PFSK-1 (cell line): ENCODE data around the gene TMEM100.

ENCODE experiments used
- FOXP2 ChIP-seq: optimal IDR thresholded peaks from 2 replicates; pipeline ENCODE3; 2011; ENCODE audit warnings: borderline replicate concordance, control low read depth, inconsistent platforms; ENCODE audit not compliant: insufficient read depth; ENCODE audit errors: extremely low read length, extremely low read depth
- POLR2AphosphoS5 ChIP-seq: IDR thresholded peaks from 2 replicates; pipeline ENCODE4 v1.6.1; 2012; ENCODE audit warnings: low read depth, mild to moderate bottlenecking, control low read depth, low read length, moderate library complexity
- SIN3A ChIP-seq: IDR thresholded peaks from 2 replicates; pipeline ENCODE4 v1.6.1; 2012; ENCODE audit warnings: mild to moderate bottlenecking, low read length, moderate library complexity, borderline replicate concordance; ENCODE audit not compliant: insufficient read depth
- TAF1 ChIP-seq: IDR thresholded peaks from 2 replicates; pipeline ENCODE4 v1.6.1; 2012; ENCODE audit warnings: low read length, control low read depth, borderline replicate concordance; ENCODE audit not compliant: insufficient read depth
- TF ChIP-seq, protein P1 (sequence below), 2 experiments: IDR thresholded peaks; 2 replicates each; pipeline versions ENCODE4 v1.6.1 to v1.8.0; 2011 to 2012; ENCODE audit warnings: low read depth in 2 of 2, low read length in 2 of 2, control low read depth in 1 of 2, inconsistent platforms in 1 of 2, mild to moderate bottlenecking in 1 of 2, moderate library complexity in 1 of 2; ENCODE audit not compliant: insufficient read depth in 1 of 2

The TMEM100 gene

DNA sequence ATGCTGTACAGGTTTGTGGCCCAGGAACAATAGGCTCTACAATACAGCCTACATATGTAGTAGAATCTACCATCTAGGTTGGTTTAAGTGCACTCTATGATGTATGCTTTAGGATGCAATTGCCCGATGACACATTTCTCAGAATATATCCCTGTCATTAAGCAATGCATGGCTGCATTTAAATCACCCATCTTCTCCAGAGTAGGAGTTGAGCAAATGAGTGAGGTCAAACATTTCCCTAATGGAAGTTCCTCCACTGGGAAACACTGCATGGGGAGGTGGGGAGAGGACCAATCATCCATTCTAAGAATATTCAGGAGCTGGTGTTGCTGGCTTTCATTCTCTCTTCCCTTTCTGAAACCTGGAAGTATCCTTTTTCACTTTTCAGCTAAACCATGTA, 26.2 kb upstream of the TMEM100 start:
- TF ChIP-seq, protein P1, sequence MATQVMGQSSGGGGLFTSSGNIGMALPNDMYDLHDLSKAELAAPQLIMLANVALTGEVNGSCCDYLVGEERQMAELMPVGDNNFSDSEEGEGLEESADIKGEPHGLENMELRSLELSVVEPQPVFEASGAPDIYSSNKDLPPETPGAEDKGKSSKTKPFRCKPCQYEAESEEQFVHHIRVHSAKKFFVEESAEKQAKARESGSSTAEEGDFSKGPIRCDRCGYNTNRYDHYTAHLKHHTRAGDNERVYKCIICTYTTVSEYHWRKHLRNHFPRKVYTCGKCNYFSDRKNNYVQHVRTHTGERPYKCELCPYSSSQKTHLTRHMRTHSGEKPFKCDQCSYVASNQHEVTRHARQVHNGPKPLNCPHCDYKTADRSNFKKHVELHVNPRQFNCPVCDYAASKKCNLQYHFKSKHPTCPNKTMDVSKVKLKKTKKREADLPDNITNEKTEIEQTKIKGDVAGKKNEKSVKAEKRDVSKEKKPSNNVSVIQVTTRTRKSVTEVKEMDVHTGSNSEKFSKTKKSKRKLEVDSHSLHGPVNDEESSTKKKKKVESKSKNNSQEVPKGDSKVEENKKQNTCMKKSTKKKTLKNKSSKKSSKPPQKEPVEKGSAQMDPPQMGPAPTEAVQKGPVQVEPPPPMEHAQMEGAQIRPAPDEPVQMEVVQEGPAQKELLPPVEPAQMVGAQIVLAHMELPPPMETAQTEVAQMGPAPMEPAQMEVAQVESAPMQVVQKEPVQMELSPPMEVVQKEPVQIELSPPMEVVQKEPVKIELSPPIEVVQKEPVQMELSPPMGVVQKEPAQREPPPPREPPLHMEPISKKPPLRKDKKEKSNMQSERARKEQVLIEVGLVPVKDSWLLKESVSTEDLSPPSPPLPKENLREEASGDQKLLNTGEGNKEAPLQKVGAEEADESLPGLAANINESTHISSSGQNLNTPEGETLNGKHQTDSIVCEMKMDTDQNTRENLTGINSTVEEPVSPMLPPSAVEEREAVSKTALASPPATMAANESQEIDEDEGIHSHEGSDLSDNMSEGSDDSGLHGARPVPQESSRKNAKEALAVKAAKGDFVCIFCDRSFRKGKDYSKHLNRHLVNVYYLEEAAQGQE (IDR thresholded peaks at IDR 0.05; ENCODE audit: insufficient read depth in 1 of 2, low read depth in 2 of 2, low read length in 2 of 2): no peak

GRCh38 chr17:55747209-55747608, 24.5 kb upstream of the TMEM100 start:
- TF ChIP-seq FOXP2 (no peak), POLR2AphosphoS5 (no peak), SIN3A (no peak), TAF1 (no peak)
- TF ChIP-seq, protein P1 (IDR thresholded peaks at IDR 0.05; ENCODE audit: insufficient read depth in 1 of 2, low read depth in 2 of 2, low read length in 2 of 2): no peak

- TF ChIP-seq POLR2AphosphoS5: no peak
- TF ChIP-seq FOXP2: no peak
- TF ChIP-seq TAF1: no peak
- TF ChIP-seq SIN3A: no peak
- TF ChIP-seq, protein P1 (IDR thresholded peaks at IDR 0.05; ENCODE audit: insufficient read depth in 1 of 2, low read depth in 2 of 2, low read length in 2 of 2): no peak
Observed at GRCh38 chr17:55746466-55746865, 23.8 kb upstream of the TMEM100 start.

- TF ChIP-seq, protein P1 (IDR thresholded peaks at IDR 0.05; ENCODE audit: insufficient read depth in 1 of 2, low read depth in 2 of 2, low read length in 2 of 2): no peak
Observed at GRCh38 chr17:55745258-55745657, 22.6 kb upstream of the TMEM100 start.

- TF ChIP-seq SIN3A (no peak), POLR2AphosphoS5 (no peak), TAF1 (no peak), FOXP2 (no peak)
- TF ChIP-seq, protein P1 (IDR thresholded peaks at IDR 0.05; ENCODE audit: insufficient read depth in 1 of 2, low read depth in 2 of 2, low read length in 2 of 2): no peak
Observed at GRCh38 chr17:55743103-55743679, 20.5 kb upstream of the TMEM100 start.
